Neural cell (in vitro differentiated cells): ENCODE measurements around the gene PEF1. TPM values are rescaled to one million over a fixed set of nuclear protein-coding genes. Genes with fewer than 3 reads are reported as not detected.

ENCODE experiments used
- H2AFZ ChIP-seq: fragments of 200-600, 300-800 bp; sonication (generic), shearing (Covaris generic); 2 replicates; pipeline ENCODE4 v1.6.0; 2014; ENCODE audit warnings: low read depth, mild to moderate bottlenecking, antibody characterized with exemption, low read length, moderate library complexity
- H3F3A ChIP-seq: fragments of 200-600 bp; shearing (Covaris generic); 2 replicates; pipeline ENCODE4 v1.6.1; 2016; ENCODE audit warnings: mild to moderate bottlenecking, moderate library complexity, mixed read lengths, antibody characterized with exemption, low read length; ENCODE audit not compliant: insufficient read depth, poor library complexity, severe bottlenecking
- H3K27ac ChIP-seq: fragments of 200-600, 300-800 bp; sonication (generic), shearing (Covaris generic); 2 replicates; pipeline ENCODE4 v1.5.1; 2014; ENCODE audit warnings: mild to moderate bottlenecking, low read length, moderate library complexity
- H3K27me3 ChIP-seq: fragments of 300-800, 200-600 bp; sonication (generic), shearing (Covaris generic); 2 replicates; pipeline ENCODE4 v1.6.0; 2014; ENCODE audit warnings: mild to moderate bottlenecking, low read depth, low read length, moderate library complexity; ENCODE audit not compliant: insufficient read depth
- H3K36me3 ChIP-seq: fragments of 300-800, 200-600 bp; sonication (generic), shearing (Covaris generic); 2 replicates; pipeline ENCODE4 v1.5.1; 2014; ENCODE audit warnings: mild to moderate bottlenecking, antibody characterized with exemption, low read length, moderate library complexity; ENCODE audit not compliant: insufficient read depth
- H3K4me2 ChIP-seq: fragments of 300-800, 200-600 bp; sonication (generic), shearing (Covaris generic); 2 replicates; pipeline ENCODE4 v1.6.0; 2014; ENCODE audit warnings: mild to moderate bottlenecking, low read length
- H3K4me3 ChIP-seq: fragments of 300-800, 200-600 bp; sonication (generic), shearing (Covaris generic); 2 replicates; pipeline ENCODE4 v1.5.1; 2014; ENCODE audit warnings: mild to moderate bottlenecking, low read length, moderate library complexity
- H3K79me2 ChIP-seq: fragments of 200-600 bp; shearing (Covaris generic); replicated peaks from 2 replicates; pipeline ENCODE4 v1.6.0; 2014; ENCODE audit warnings: mild to moderate bottlenecking, low read length, moderate library complexity; ENCODE audit not compliant: insufficient read depth
- H3K9ac ChIP-seq: fragments of 300-800, 200-600 bp; sonication (generic), shearing (Covaris generic); 2 replicates; pipeline ENCODE4 v1.6.1; 2016; ENCODE audit warnings: mild to moderate bottlenecking, low read length, mixed read lengths
- H3K9me2 ChIP-seq: fragments of 200-600 bp; shearing (Covaris generic); 2 replicates; pipeline ENCODE4 v1.6.1; 2016; ENCODE audit warnings: mild to moderate bottlenecking, low read length, mixed read lengths; ENCODE audit not compliant: insufficient read depth
- H3K9me3 ChIP-seq: fragments of 200-600, 300-800 bp; sonication (generic), shearing (Covaris generic); 2 replicates; pipeline ENCODE4 v1.6.1; 2016; ENCODE audit warnings: mild to moderate bottlenecking, mixed run types, low read length, moderate library complexity, mixed read lengths
- H4K20me1 ChIP-seq: fragments of 200-600 bp; shearing (Covaris generic); 2 replicates; pipeline ENCODE4 v1.6.1; 2016; ENCODE audit warnings: mild to moderate bottlenecking, mixed run types; ENCODE audit not compliant: insufficient read depth
- CTCF ChIP-seq: fragments of 450-650 bp; IDR thresholded peaks from 2 replicates; pipeline ENCODE4 v1.5.1; 2014; ENCODE audit warnings: antibody characterized with exemption, mild to moderate bottlenecking, moderate library complexity; ENCODE audit not compliant: poor library complexity, severe bottlenecking
- EP300 ChIP-seq: fragments of 450-650 bp; conservative IDR thresholded peaks from 2 replicates; pipeline ENCODE4 v1.6.1; 2014; ENCODE audit warnings: antibody characterized with exemption, mild to moderate bottlenecking, moderate library complexity; ENCODE audit not compliant: poor library complexity, severe bottlenecking
- EZH2 ChIP-seq: fragments of 200-600, 300-800 bp; shearing (Covaris generic), sonication (generic); IDR thresholded peaks from 2 replicates; pipeline ENCODE4 v1.6.1; 2014; ENCODE audit warnings: antibody characterized with exemption, low read length, borderline replicate concordance, mild to moderate bottlenecking; ENCODE audit not compliant: insufficient read depth, poor library complexity, severe bottlenecking
- MXI1 ChIP-seq: fragments of 450-650 bp; conservative IDR thresholded peaks from 2 replicates; pipeline ENCODE4 v1.6.1; 2014; ENCODE audit warnings: antibody characterized with exemption, mild to moderate bottlenecking; ENCODE audit not compliant: poor library complexity, severe bottlenecking
- POLR2AphosphoS5 ChIP-seq: IDR thresholded peaks from 2 replicates; pipeline ENCODE4 v1.6.1; 2012
- RAD21 ChIP-seq: fragments of 450-650 bp; conservative IDR thresholded peaks from 2 replicates; pipeline ENCODE4 v1.6.1; 2014; ENCODE audit warnings: antibody characterized with exemption, mild to moderate bottlenecking, moderate library complexity
- REST ChIP-seq: IDR thresholded peaks from 2 replicates; pipeline ENCODE4 v1.6.1; 2012; ENCODE audit warnings: borderline replicate concordance
- SMC3 ChIP-seq: fragments of 450-650 bp; conservative IDR thresholded peaks from 2 replicates; pipeline ENCODE4 v1.6.1; 2014; ENCODE audit warnings: antibody characterized with exemption, mild to moderate bottlenecking, moderate library complexity; ENCODE audit not compliant: poor library complexity
- TAF1 ChIP-seq: IDR thresholded peaks from 2 replicates; pipeline ENCODE4 v1.6.1; 2012; ENCODE audit warnings: low read depth
- polyA plus RNA-seq: library from polyadenylated mRNA; depleted of rRNA; stranded (reverse); fragments of >200 nt; gene quantifications from 2 replicates; pipeline ENCODE4 v1.2.3, GENCODE V29; 2014

Gene PEF1
- polyA plus RNA-seq, 1 donor from 2014 or later = 48.2 TPM

GRCh38 chr1:31593136-31593665 is 51.5 kb downstream of the PEF1 start:
- TF ChIP-seq POLR2AphosphoS5 = no peak
- TF ChIP-seq REST = no peak
- TF ChIP-seq RAD21 = no peak
- TF ChIP-seq TAF1 = no peak
- no peak for TF ChIP-seq CTCF
- no peak for TF ChIP-seq EZH2
- TF ChIP-seq EP300 = no peak
- TF ChIP-seq MXI1 = no peak
- no peak for TF ChIP-seq SMC3
- Histone ChIP-seq H2AFZ (no peak overlapping the region), H3F3A (no peaks in the 10 kb centered on the region)

DNA sequence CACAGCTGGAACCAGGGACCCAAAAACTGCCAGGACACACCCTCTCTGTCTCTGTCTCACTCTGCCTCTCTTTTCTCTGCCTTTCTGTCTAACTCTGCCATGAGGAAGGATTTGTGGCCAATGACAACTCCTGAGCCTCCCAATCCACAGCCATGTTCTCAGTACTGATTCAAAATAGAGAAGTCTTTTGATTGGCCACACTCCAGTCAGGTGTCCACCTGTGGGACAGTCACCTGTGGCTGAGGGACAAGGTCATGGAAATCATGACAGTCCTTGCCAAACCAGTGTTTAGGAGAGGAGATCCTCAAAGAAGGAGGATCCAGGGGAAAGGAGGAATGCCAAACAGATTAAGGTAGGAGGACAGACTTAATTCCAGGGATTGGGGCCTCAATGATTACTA is 52.5 kb downstream of the PEF1 start:
- no peaks in the 10 kb centered on the region for H3K36me3 ChIP-seq
- H3K9ac ChIP-seq = no peak overlapping the region
- no peak overlapping the region for H3K4me3 ChIP-seq
- no peaks in the 10 kb centered on the region for H3F3A ChIP-seq
- H3K27me3 ChIP-seq = no peaks in the 10 kb centered on the region
- no peaks in the 10 kb centered on the region for H3K9me3 ChIP-seq
- TF ChIP-seq SMC3 (no peak), CTCF (no peak), TAF1 (no peak), RAD21 (no peak), EZH2 (no peak), REST (no peak), MXI1 (no peak), EP300 (no peak), POLR2AphosphoS5 (no peak)
- H3K9me2 ChIP-seq = no peaks in the 10 kb centered on the region
- H2AFZ ChIP-seq = no peak overlapping the region
- H4K20me1 ChIP-seq = no peaks in the 10 kb centered on the region
- H3K79me2 ChIP-seq = no peaks in the 10 kb centered on the region
- H3K4me2 ChIP-seq = no peak overlapping the region
- no peak overlapping the region for H3K27ac ChIP-seq

More at GRCh38 chr1:31593136-31593665, 51.5 kb downstream of the PEF1 start:
- Histone ChIP-seq H3K4me2 (no peak overlapping the region), H3K36me3 (no peaks in the 10 kb centered on the region), H3K27ac (no peak overlapping the region), H3K4me3 (no peak overlapping the region), H3K79me2 (no peaks in the 10 kb centered on the region), H3K27me3 (no peaks in the 10 kb centered on the region), H3K9me2 (no peaks in the 10 kb centered on the region), H3K9ac (no peak overlapping the region), H4K20me1 (no peaks in the 10 kb centered on the region), H3K9me3 (no peaks in the 10 kb centered on the region)
